GM23338 (cell line): ENCODE data around the gene PUM1. TPM values are rescaled to one million over a fixed set of nuclear protein-coding genes. Genes with fewer than 3 reads are reported as not detected.

Experiments used
- ATAC-seq: fragments of 200-7000 bp; cut with Tn5 transposase; 3 replicates; pipeline ENCODE4 v1.9.1; 2020
- DNase-seq: peaks from one replicate; pipeline ENCODE4 v3.0.0-alpha.2; 2015; ENCODE audit warnings: low spot score
- H2AFZ ChIP-seq: fragments of 200-600 bp; sonication (generic); 2 replicates; pipeline ENCODE4 v1.8.0; 2016; ENCODE audit warnings: antibody characterized with exemption, mild to moderate bottlenecking, moderate library complexity
- H3F3A ChIP-seq: fragments of 200-600 bp; sonication (generic); replicated peaks from 2 replicates; pipeline ENCODE4 v1.8.0; 2017; ENCODE audit warnings: antibody characterized with exemption, mixed run types, low read depth
- H3K27ac ChIP-seq: fragments of 200-600 bp; sonication (generic); 2 replicates; pipeline ENCODE4 v1.6.1; 2016; ENCODE audit warnings: low read depth
- H3K27me3 ChIP-seq: fragments of 200-600 bp; sonication (generic); 2 replicates; pipeline ENCODE4 v1.8.0; 2016; ENCODE audit warnings: mild to moderate bottlenecking, mixed run types, moderate library complexity; ENCODE audit not compliant: insufficient read depth
- H3K36me3 ChIP-seq: fragments of 200-600 bp; sonication (generic); 2 replicates; pipeline ENCODE4 v1.8.0; 2016; ENCODE audit warnings: mild to moderate bottlenecking; ENCODE audit not compliant: insufficient read depth
- H3K4me1 ChIP-seq: fragments of 200-600 bp; sonication (generic); 2 replicates; pipeline ENCODE4 v1.8.0; 2016; ENCODE audit warnings: mild to moderate bottlenecking, moderate library complexity; ENCODE audit not compliant: insufficient read depth
- H3K4me2 ChIP-seq: fragments of 200-600 bp; sonication (generic); 2 replicates; pipeline ENCODE4 v1.7.1; 2017; ENCODE audit warnings: mixed run types
- H3K4me3 ChIP-seq: fragments of 200-600 bp; sonication (generic); 2 replicates; pipeline ENCODE4 v1.6.1; 2016; ENCODE audit warnings: mixed run types
- H3K79me2 ChIP-seq: fragments of 200-600 bp; sonication (generic); replicated peaks from 2 replicates; pipeline ENCODE4 v1.8.0; 2017; ENCODE audit warnings: mild to moderate bottlenecking; ENCODE audit not compliant: insufficient read depth
- H3K9me2 ChIP-seq: fragments of 200-600 bp; sonication (generic); 2 replicates; pipeline ENCODE4 v1.8.0; 2017; ENCODE audit not compliant: insufficient read depth
- H4K20me1 ChIP-seq: fragments of 200-600 bp; sonication (generic); replicated peaks from 2 replicates; pipeline ENCODE4 v1.8.0; 2017; ENCODE audit warnings: mild to moderate bottlenecking; ENCODE audit not compliant: insufficient read depth
- H3K27ac Mint-ChIP-seq: 2 replicates; pipeline ENCODE4 v1.8.0; 2020; ENCODE audit warnings: inconsistent platforms, mild to moderate bottlenecking, moderate library complexity, mixed read lengths
- H3K27me3 Mint-ChIP-seq: 3 replicates; pipeline ENCODE4 v1.8.0; 2022; ENCODE audit warnings: low read depth, mild to moderate bottlenecking, moderate library complexity, mixed read lengths, inconsistent platforms; ENCODE audit not compliant: insufficient read depth, poor library complexity
- H3K36me3 Mint-ChIP-seq: 3 replicates; pipeline ENCODE4 v1.8.0; 2021; ENCODE audit warnings: low read depth, mild to moderate bottlenecking, inconsistent platforms, moderate library complexity, mixed read lengths
- H3K4me1 Mint-ChIP-seq: 3 replicates; pipeline ENCODE4 v1.8.0; 2020; ENCODE audit warnings: mild to moderate bottlenecking, inconsistent platforms, mixed read lengths
- H3K4me3 Mint-ChIP-seq: 3 replicates; pipeline ENCODE4 v1.8.0; 2021; ENCODE audit warnings: moderate library complexity, mild to moderate bottlenecking, inconsistent platforms, mixed read lengths
- H3K9me3 Mint-ChIP-seq: 3 replicates; pipeline ENCODE4 v1.8.0; 2020; ENCODE audit warnings: moderate library complexity, mild to moderate bottlenecking, inconsistent platforms, mixed read lengths
- CREB1 ChIP-seq: fragments of 250-450 bp; sonication (Bioruptor Pico); IDR thresholded peaks from 2 replicates; pipeline ENCODE4 v1.5.0; 2020; ENCODE audit warnings: low read depth, mild to moderate bottlenecking, moderate library complexity
- CTCF ChIP-seq, 2 experiments: fragments of 200-600 bp in 1 of 2; sonication (generic) in 1 of 2; conservative IDR thresholded peaks; 2 replicates each; pipeline versions ENCODE4 v1.5.1 to v1.6.1; 2016 to 2017; ENCODE audit warnings: antibody characterized with exemption in 2 of 2, low read depth in 2 of 2, mild to moderate bottlenecking in 2 of 2, moderate library complexity in 1 of 2
- EZH2 ChIP-seq: fragments of 200-600 bp; sonication (generic); IDR thresholded peaks from one replicate; pipeline ENCODE4 v1.8.0; 2017; ENCODE audit warnings: antibody characterized with exemption, mild to moderate bottlenecking, low read depth; ENCODE audit not compliant: unreplicated experiment
- EZH2phosphoT487 ChIP-seq: fragments of 200-600 bp; sonication (generic); IDR thresholded peaks from one replicate; pipeline ENCODE4 v1.8.1; 2018; ENCODE audit warnings: antibody characterized with exemption; ENCODE audit not compliant: unreplicated experiment
- JUNB ChIP-seq: IDR thresholded peaks from one replicate; pipeline ENCODE4 v1.6.1; 2016; ENCODE audit warnings: antibody characterized with exemption; ENCODE audit not compliant: unreplicated experiment
- NANOG ChIP-seq: IDR thresholded peaks from 2 replicates; pipeline ENCODE4 v1.6.1; 2016; ENCODE audit warnings: antibody characterized with exemption, borderline replicate concordance
- POLR2AphosphoS5 ChIP-seq: IDR thresholded peaks from 2 replicates; pipeline ENCODE4 v1.6.1; 2016; ENCODE audit warnings: antibody characterized with exemption, low read depth
- REST ChIP-seq: IDR thresholded peaks from one replicate; pipeline ENCODE4 v1.6.1; 2018; ENCODE audit warnings: antibody characterized with exemption; ENCODE audit not compliant: unreplicated experiment
- STAT1 ChIP-seq: IDR thresholded peaks from one replicate; pipeline ENCODE4 v1.6.1; 2016; ENCODE audit warnings: antibody characterized with exemption; ENCODE audit not compliant: unreplicated experiment
- ZNF114 ChIP-seq: fragments of 250-450 bp; sonication (Bioruptor Pico); IDR thresholded peaks from 2 replicates; pipeline ENCODE4 v1.5.0; 2020; ENCODE audit warnings: mild to moderate bottlenecking, moderate library complexity
- ZNF331 ChIP-seq: fragments of 250-450 bp; sonication (Bioruptor Pico); IDR thresholded peaks from 2 replicates; pipeline ENCODE4 v1.5.0; 2020; ENCODE audit warnings: low read depth, mild to moderate bottlenecking, moderate library complexity
- ZNF462 ChIP-seq: fragments of 250-450 bp; sonication (Bioruptor Pico); IDR thresholded peaks from 2 replicates; pipeline ENCODE4 v1.5.0; 2020; ENCODE audit warnings: mild to moderate bottlenecking, moderate library complexity
- polyA plus RNA-seq: library from polyadenylated mRNA; unstranded; fragments of >200 nt; fragmentation: Nextera tagmentation; extraction: Ambion mirVana; gene quantifications from 2 replicates; pipeline ENCODE4 v1.2.1, GENCODE V29; 2016
- total RNA-seq: library from RNA; depleted of rRNA; stranded (reverse); fragments of >200 nt; shearing (Covaris generic); gene quantifications from 2 replicates; pipeline ENCODE4 v1.2.3, GENCODE V29; 2014
- TF ChIP-seq, protein P1 (sequence below): IDR thresholded peaks from 2 replicates; pipeline ENCODE4 v1.6.1; 2016; ENCODE audit warnings: antibody characterized with exemption

PUM1 gene
- total and polyA plus RNA-seq, 2 experiments from 2014 or later, result 44.4 to 117 TPM

DNA sequence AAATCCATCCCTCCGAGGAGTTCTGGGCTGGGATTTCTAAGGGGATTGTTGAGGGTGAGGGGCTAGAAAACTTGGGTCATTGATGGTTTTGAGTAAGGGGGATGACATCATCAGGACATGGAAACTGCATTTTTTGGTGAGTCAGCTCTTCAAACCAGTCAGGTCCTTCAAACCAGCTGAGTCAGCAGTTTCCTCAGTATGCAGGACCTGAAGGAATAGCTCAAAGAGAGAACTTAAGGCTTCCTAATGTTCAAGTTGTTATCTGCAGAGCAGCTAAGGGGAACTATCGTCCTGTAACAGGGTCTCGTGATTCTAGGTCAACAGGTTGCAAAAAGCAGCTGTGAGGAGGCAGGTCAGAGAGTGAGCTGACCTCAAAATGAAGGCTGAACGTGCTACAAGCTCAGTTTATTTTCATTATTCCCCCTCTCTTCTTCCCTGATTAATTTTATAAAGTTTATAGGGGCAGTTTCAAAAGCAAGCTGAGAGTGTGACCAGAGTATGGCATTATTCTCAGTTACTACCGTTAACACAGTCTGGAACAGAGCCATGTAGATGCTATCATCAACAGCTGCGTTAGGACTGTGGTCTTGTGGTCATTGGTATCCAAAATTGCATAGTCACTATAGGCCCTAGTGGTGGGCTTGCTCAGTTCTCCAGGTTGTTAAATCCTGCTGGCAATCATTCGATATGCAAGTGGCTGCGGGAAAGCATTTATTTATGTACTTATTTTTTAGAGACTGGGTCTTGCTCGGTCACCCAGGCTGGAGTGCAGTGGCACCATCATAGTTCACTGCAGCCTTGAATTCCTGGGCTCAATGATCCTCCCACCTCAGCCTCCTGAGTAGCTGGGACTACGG is 146.3 kb downstream of the PUM1 start:
- no peaks in the 10 kb centered on the region for H3K36me3 Mint-ChIP-seq
- TF ChIP-seq EZH2 (no peak), REST (no peak), ZNF331 (CRISPR knock-in tag) (no peak), ZNF462 (CRISPR knock-in tag) (no peak), JUNB (no peak), STAT1 (no peak), ZNF114 (CRISPR knock-in tag) (no peak), CTCF (conservative IDR thresholded peaks at IDR 0.05; ENCODE audit: low read depth in 2 of 2) (no peak), EZH2phosphoT487 (no peak), CREB1 (CRISPR knock-in tag) (no peak), NANOG (no peak), POLR2AphosphoS5 (no peak)
- TF ChIP-seq, protein P1, sequence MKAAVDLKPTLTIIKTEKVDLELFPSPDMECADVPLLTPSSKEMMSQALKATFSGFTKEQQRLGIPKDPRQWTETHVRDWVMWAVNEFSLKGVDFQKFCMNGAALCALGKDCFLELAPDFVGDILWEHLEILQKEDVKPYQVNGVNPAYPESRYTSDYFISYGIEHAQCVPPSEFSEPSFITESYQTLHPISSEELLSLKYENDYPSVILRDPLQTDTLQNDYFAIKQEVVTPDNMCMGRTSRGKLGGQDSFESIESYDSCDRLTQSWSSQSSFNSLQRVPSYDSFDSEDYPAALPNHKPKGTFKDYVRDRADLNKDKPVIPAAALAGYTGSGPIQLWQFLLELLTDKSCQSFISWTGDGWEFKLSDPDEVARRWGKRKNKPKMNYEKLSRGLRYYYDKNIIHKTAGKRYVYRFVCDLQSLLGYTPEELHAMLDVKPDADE, result no peak
- Histone ChIP-seq H3K4me3 (no peak overlapping the region), H2AFZ (peak overlapping the region; percentile 20; the same call in 1 of the 2 replicates), H3K79me2 (no peaks in the 10 kb centered on the region), H3K4me2 (no peak overlapping the region), H3K4me1 (no peaks in the 10 kb centered on the region), H3F3A (no peaks in the 10 kb centered on the region), H4K20me1 (no peaks in the 10 kb centered on the region), H3K9me2 (no peaks in the 10 kb centered on the region), H3K27ac (no peak overlapping the region), H3K36me3 (no peaks in the 10 kb centered on the region), H3K27me3 (no peaks in the 10 kb centered on the region)
- no peak; the same call in 2 of the 3 replicates for ATAC-seq
- peak; percentile 44 for DNase-seq
- H3K9me3 Mint-ChIP-seq, result no peaks in the 10 kb centered on the region; the same call in 2 of the 3 replicates
- peaks cover 5% of the 10 kb centered on the region for H3K27me3 Mint-ChIP-seq
- no peak overlapping the region for H3K4me3 Mint-ChIP-seq
- peak overlapping the region; percentile 86; the same call in 1 of the 2 replicates for H3K27ac Mint-ChIP-seq
- H3K4me1 Mint-ChIP-seq, result peaks cover 4% of the 10 kb centered on the region; the same call in 2 of the 3 replicates
